Activated naive CD4-positive, alpha-beta T cell (primary cell): ENCODE results near the gene RHOT2.
A peak's percentile ranks its signal among the peaks of the same experiment; 100 is the strongest.

Experiments
- DNase-seq, 4 experiments: peaks; one replicate each; lab custom pipeline; 2025; lab: John Stamatoyannopoulos, UW

The RHOT2 gene

GRCh38 chr16:700684-701584 is 33.0 kb downstream of the RHOT2 start:
- peak in 2 of 4 experiments; percentile 24 to 45 for DNase-seq

GRCh38 chr16:702341-702740 is 34.4 kb downstream of the RHOT2 start:
- DNase-seq: no peak

- no peak for DNase-seq
Observed at GRCh38 chr16:703406-703805, 35.5 kb downstream of the RHOT2 start.

- DNase-seq: no peak
Observed at GRCh38 chr16:704047-704446, 36.1 kb downstream of the RHOT2 start.

GRCh38 chr16:704552-705380 is 36.8 kb downstream of the RHOT2 start:
- DNase-seq: no peak

- DNase-seq: no peak
Observed at GRCh38 chr16:705431-706188, 37.7 kb downstream of the RHOT2 start, which contains the start of gene FBXL16. TSS of gene FBXL16 (minus strand) at chr16:705801. CDS start at chr16:697405, 8,396 bp downstream.

GRCh38 chr16:706189-707061 is 38.5 kb downstream of the RHOT2 start:
- no peak for DNase-seq

- DNase-seq: no peak
Observed at GRCh38 chr16:707062-707538, 39.2 kb downstream of the RHOT2 start.

- DNase-seq: no peak
Observed at GRCh38 chr16:708019-708418, 40.1 kb downstream of the RHOT2 start.

- DNase-seq: no peak
Observed at GRCh38 chr16:708959-709358, 41.0 kb downstream of the RHOT2 start.

- no peak for DNase-seq
Observed at GRCh38 chr16:709566-710499, 41.9 kb downstream of the RHOT2 start.

GRCh38 chr16:710500-711075 is 42.7 kb downstream of the RHOT2 start:
- DNase-seq: no peak

- no peak for DNase-seq
Observed at GRCh38 chr16:711084-711483, 43.2 kb downstream of the RHOT2 start.

- DNase-seq: peak; percentile 48 to 76 (median 62)
Observed at GRCh38 chr16:711548-712320, 43.8 kb downstream of the RHOT2 start.

GRCh38 chr16:712740-713250 is 44.9 kb downstream of the RHOT2 start:
- DNase-seq: peak in 2 of 4 experiments; percentile 16 to 35

- DNase-seq: no peak
Observed at GRCh38 chr16:714079-714478, 46.1 kb downstream of the RHOT2 start.

GRCh38 chr16:714558-715476 is 46.9 kb downstream of the RHOT2 start, which contains the start of gene METRN:
TSS of gene METRN (plus strand) at chr16:715118. CDS start at chr16:715290, 172 bp downstream.
- peak; percentile 49 to 84 (median 68) for DNase-seq
